Stromal cell of bone marrow (primary cell): Measurements from ENCODE around the gene DNALI1.
A peak's percentile ranks its signal among the peaks of the same experiment; 100 is the strongest.

Experiments used
- DNase-seq: peaks from one replicate; pipeline ENCODE4 v3.0.0-alpha.2; 2012; ENCODE audit warnings: low read depth

DNALI1 gene

GRCh38 chr1:37601441-37601840 lies 44.7 kb downstream of the DNALI1 start:
- DNase-seq = no peak

GRCh38 chr1:37602750-37603694 lies 46.3 kb downstream of the DNALI1 start:
- DNase-seq = no peak

DNA sequence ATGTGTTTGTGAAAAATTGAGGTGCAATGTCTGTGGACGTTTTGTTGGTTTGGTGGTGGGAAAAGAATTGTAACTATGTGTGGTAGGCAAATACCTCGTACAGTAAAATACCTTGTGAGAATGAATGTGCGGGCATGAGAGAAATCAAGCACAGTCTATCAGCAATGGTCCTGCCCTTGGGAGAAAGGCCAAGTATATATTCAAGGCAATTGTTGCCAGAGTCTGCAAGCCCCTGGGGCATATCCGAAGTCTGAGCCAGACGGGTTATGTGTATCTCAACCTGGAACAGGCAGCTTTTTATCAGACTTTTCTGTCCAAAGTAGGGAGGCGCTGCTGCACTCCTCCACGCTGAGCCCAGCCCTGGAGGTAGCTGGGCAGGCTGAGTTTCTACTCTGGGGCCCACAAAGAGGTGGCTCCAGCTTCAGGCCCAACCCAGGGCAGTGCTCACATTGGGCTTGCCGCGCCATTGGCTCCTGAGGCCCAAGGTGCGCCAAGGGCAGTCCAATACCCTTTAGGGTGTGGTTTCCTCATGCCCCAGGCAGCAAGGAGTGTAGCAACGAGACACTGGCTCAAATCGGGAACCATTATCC lies 48.4 kb downstream of the DNALI1 start:
- no peak for DNase-seq

- peak; percentile 10 for DNase-seq
These were observed 49.2 kb downstream of the DNALI1 start for GRCh38 chr1:37605806-37606474.

DNA sequence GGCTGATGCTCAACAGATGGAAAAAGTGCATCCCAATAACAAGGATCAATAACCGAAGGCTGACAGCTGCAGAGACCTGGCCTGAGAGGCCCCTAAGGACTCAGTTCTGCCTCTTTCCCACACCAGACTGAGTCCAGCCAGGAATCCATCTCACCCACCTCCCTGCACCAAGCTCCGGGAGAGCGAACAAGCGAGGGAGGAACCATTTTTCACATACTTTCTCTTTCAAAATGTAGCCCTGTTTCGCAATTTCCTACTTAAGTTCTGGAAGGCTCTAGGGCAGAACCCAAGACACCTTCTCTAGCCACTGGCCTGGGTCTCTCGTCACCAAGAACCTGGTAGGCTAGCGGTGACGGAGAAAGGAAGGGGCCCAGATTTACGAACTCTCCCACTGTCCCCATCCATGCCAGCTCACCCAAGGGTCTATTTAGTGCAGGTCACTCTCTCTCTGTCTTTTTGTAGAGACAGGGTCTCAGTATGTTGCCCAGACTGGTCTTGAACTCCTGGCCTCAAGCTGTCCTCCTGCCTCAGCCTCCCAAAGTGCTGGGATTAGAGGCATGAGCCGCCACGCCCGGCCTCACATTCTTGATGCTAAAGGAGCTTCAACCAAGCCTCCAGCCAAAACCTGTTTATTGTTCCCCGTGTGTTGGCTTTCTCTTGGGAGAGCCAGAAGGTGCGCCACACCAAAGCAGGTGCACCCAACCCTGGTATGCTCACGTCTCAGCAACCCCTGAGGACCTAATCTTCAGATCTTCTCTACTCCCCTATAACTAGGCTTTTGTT lies 49.9 kb downstream of the DNALI1 start:
- DNase-seq = no peak

- DNase-seq = no peak
These were observed 52.3 kb downstream of the DNALI1 start for GRCh38 chr1:37609002-37609401.

DNA sequence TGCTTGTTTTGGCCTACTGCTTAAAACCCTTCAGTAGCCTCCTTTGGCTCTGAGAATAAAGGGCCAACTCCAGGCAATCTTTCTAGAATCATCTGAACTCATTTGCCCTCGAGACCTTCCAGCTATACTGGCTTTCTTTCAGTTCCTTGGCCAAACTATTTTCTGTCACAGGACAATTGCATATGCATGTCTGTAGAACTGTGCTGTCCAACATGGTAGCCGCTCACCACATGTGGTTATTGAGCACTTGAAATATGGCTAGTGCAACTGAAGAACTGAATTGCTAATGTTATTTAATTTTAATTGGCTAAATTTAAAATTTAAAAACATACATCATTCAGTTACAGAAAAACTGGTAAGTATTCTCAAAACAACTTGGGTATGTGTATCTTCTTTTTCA lies 53.3 kb downstream of the DNALI1 start:
- DNase-seq = no peak

DNA sequence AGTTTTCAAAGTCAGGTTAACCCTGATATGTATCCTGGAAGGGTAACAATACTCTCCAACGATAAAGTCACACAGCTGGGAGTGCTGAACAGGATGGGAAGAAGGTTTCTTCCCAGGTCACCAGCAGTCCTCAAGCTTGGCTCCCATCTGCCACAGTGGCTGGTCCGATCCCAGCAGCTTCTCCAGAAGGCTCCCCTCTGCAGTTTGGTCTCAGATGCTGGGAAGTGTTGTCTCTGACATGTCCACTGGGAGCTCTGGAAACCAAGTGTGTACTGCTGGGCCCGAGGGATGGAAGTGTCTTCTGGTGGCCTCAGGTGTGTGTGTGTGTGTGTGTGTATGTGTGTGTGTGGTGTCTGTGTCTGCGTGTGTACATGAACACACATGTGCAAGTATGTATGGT lies 55.4 kb downstream of the DNALI1 start:
- DNase-seq = no peak

- no peak for DNase-seq
These were observed 57.4 kb downstream of the DNALI1 start for GRCh38 chr1:37614105-37614504.

- no peak for DNase-seq
These were observed 59.6 kb downstream of the DNALI1 start for GRCh38 chr1:37616330-37616729.
